Skeletal muscle tissue (tissue), 4 donors: ENCODE results near the gene CTXN2. TPM values are rescaled to one million over a fixed set of nuclear protein-coding genes. Genes with fewer than 3 reads are reported as not detected.

Source experiments
- H3K27ac ChIP-seq: one replicate; pipeline ENCODE4 v1.7.0; 2013; ENCODE audit warnings: mild to moderate bottlenecking, low read depth, low read length, inconsistent platforms
- H3K27me3 ChIP-seq, 3 donors: one replicate each; pipeline ENCODE4 v1.7.0; 2013; ENCODE audit warnings: low read length in 3 of 3; ENCODE audit not compliant: control insufficient read depth in 3 of 3, insufficient read depth in 3 of 3
- H3K36me3 ChIP-seq, 3 donors: one replicate each; pipeline ENCODE4 v1.7.0; 2013; ENCODE audit warnings: low read length in 3 of 3; ENCODE audit not compliant: control insufficient read depth in 3 of 3, insufficient read depth in 3 of 3
- H3K4me1 ChIP-seq, 3 donors: one replicate each; pipeline ENCODE4 v1.7.0; 2013; ENCODE audit warnings: low read length in 3 of 3, mild to moderate bottlenecking in 3 of 3; ENCODE audit not compliant: control insufficient read depth in 3 of 3, insufficient read depth in 3 of 3
- H3K4me3 ChIP-seq, 3 donors: one replicate each; pipeline ENCODE4 v1.7.0; 2013; ENCODE audit warnings: low read length in 3 of 3
- H3K9ac ChIP-seq, 3 donors: one replicate each; pipeline ENCODE4 v1.7.0; 2013; ENCODE audit warnings: low read length in 3 of 3, mild to moderate bottlenecking in 3 of 3, moderate library complexity in 2 of 3, low read depth in 1 of 3
- H3K9me3 ChIP-seq, 3 donors: one replicate each; pipeline ENCODE4 v1.7.0; 2013; ENCODE audit warnings: low read length in 3 of 3; ENCODE audit not compliant: control insufficient read depth in 3 of 3
- total RNA-seq: library from RNA; depleted of rRNA; stranded (reverse); fragments of >200 nt; gene quantifications from one replicate; pipeline ENCODE4 v1.2.3, GENCODE V29; 2014
- donor health status: Osteomylitis.

The CTXN2 gene
- total RNA-seq, 1 donor from 2014 or later = not detected

DNA sequence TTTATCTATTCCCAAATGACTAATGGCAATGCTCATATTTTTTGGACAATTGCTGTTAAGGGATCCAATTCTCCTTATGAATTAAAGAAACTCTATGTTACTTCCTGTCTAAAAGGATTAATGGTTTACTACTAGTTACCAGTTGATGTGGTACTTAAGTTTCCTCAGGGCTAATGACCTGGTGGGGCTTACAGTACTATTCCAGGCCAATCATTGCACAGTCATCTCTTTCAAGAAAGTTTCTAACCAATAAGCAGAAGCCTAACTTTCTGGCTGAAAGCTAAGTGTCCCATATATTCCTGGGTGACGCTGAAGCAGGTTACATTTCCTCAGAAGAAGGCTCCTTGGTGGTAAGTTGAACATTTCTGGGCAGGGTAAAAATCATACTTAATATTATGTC is 14.5 kb downstream of the CTXN2 start, which contains the start of gene SLC12A1:
Gene SLC12A1 (plus strand): TSS at position 322 of the 400 bp plus-strand sequence. CDS start 1,418 bp downstream, outside the sequence.
- Histone ChIP-seq H3K4me1 (no peaks in the 10 kb centered on the region), H3K27me3 (no peaks in the 10 kb centered on the region), H3K36me3 (no peaks in the 10 kb centered on the region), H3K9me3 (no peaks in the 10 kb centered on the region), H3K9ac (no peak within 1 kb of the TSS), H3K27ac (no peak within 1 kb of the TSS), H3K4me3 (no peak within 1 kb of the TSS)

DNA sequence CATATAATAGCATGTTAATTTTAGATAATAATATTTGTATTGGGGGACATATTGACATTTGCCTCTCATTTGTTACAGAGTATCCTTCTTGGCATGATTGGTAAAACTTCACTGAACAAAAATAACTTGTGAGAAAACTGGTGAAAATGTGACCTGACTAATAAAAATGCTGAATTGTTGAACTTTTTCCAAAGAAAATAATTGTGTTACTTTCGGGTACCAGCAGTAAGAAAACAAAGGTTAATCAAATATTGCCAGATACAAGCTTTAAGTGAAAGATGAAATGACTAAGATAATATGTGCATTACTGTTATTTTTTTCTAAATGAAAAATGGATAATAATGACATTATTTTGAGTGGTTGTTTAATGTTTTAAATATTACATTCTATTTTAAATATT is 29.8 kb downstream of the CTXN2 start:
- Histone ChIP-seq H3K27ac (no peak overlapping the region), H3K9me3 (no peaks in the 10 kb centered on the region), H3K27me3 (no peaks in the 10 kb centered on the region), H3K36me3 (no peaks in the 10 kb centered on the region), H3K9ac (no peak overlapping the region), H3K4me3 (no peak overlapping the region), H3K4me1 (no peaks in the 10 kb centered on the region)

- no peaks in the 10 kb centered on the region for H3K4me1 ChIP-seq
- H3K36me3 ChIP-seq = no peaks in the 10 kb centered on the region
- no peak overlapping the region for H3K4me3 ChIP-seq
- H3K9me3 ChIP-seq = no peaks in the 10 kb centered on the region
- no peak overlapping the region for H3K27ac ChIP-seq
- H3K9ac ChIP-seq = no peak overlapping the region
- no peaks in the 10 kb centered on the region for H3K27me3 ChIP-seq
Measured at GRCh38 chr15:48221885-48222284, 30.4 kb downstream of the CTXN2 start.

- H3K27ac ChIP-seq = no peak overlapping the region
- H3K36me3 ChIP-seq = no peaks in the 10 kb centered on the region
- H3K9me3 ChIP-seq = no peaks in the 10 kb centered on the region
- no peak overlapping the region for H3K4me3 ChIP-seq
- H3K9ac ChIP-seq = no peak overlapping the region
- no peaks in the 10 kb centered on the region for H3K4me1 ChIP-seq
- H3K27me3 ChIP-seq = no peaks in the 10 kb centered on the region
Measured at GRCh38 chr15:48222627-48223026, 31.2 kb downstream of the CTXN2 start.

GRCh38 chr15:48225771-48226170 is 34.3 kb downstream of the CTXN2 start:
- H3K4me3 ChIP-seq = no peak overlapping the region
- no peaks in the 10 kb centered on the region for H3K27me3 ChIP-seq
- no peaks in the 10 kb centered on the region for H3K4me1 ChIP-seq
- no peaks in the 10 kb centered on the region for H3K9me3 ChIP-seq
- H3K9ac ChIP-seq = no peak overlapping the region
- no peaks in the 10 kb centered on the region for H3K36me3 ChIP-seq
- no peak overlapping the region for H3K27ac ChIP-seq

DNA sequence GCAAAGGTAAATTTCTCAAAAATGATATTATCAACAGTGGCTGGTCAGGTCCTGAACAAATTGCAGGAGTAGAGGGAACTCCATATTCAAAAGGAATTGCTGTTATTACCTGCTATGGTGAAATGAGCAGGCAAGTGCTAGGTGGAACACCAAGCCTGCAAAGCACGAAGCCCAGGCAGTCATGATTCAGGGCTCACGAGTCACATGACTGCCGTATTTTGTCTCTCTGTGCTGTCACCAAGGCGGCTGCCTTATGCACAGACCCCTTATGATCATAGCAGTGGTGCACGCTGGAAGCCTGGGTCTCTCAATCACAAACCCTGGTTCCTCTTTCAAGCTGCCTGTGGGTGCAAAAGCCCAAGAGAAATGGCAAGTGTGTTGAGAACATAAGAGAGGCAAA is 39.0 kb downstream of the CTXN2 start:
- H3K4me3 ChIP-seq = no peak overlapping the region
- no peaks in the 10 kb centered on the region for H3K4me1 ChIP-seq
- no peak overlapping the region for H3K27ac ChIP-seq
- no peaks in the 10 kb centered on the region for H3K9me3 ChIP-seq
- H3K9ac ChIP-seq = no peak overlapping the region
- no peaks in the 10 kb centered on the region for H3K36me3 ChIP-seq
- H3K27me3 ChIP-seq = no peaks in the 10 kb centered on the region

GRCh38 chr15:48233246-48233645 is 41.8 kb downstream of the CTXN2 start:
- no peak overlapping the region for H3K27ac ChIP-seq
- H3K27me3 ChIP-seq = no peaks in the 10 kb centered on the region
- H3K4me3 ChIP-seq = no peak overlapping the region
- no peaks in the 10 kb centered on the region for H3K36me3 ChIP-seq
- H3K4me1 ChIP-seq = no peaks in the 10 kb centered on the region
- no peaks in the 10 kb centered on the region for H3K9me3 ChIP-seq
- H3K9ac ChIP-seq = no peak overlapping the region

GRCh38 chr15:48239334-48239733 is 47.9 kb downstream of the CTXN2 start:
- Histone ChIP-seq H3K36me3 (no peaks in the 10 kb centered on the region), H3K4me3 (no peak overlapping the region), H3K9me3 (no peaks in the 10 kb centered on the region), H3K27me3 (no peaks in the 10 kb centered on the region), H3K4me1 (no peaks in the 10 kb centered on the region), H3K9ac (no peak overlapping the region), H3K27ac (no peak overlapping the region)

DNA sequence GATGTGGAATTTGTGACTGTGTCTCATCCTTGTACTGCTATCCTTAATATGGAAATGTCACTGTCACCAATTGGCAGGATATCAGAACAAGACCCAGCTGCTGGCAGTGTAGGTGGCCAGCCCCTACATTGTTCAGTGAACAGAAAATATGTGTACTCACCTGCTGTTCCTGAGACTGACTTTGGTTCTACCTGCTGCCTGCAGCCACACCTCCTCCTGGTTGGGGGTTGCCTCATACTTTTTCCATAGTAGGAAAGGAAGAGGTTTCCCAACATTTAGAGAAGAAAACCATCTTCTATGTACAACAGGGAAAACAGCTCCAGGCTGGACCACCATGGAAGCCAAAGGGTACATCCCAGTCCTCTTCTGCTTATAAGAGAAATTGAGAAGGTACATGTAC is 50.5 kb downstream of the CTXN2 start:
- Histone ChIP-seq H3K36me3 (no peaks in the 10 kb centered on the region), H3K4me3 (no peak overlapping the region), H3K27ac (no peak overlapping the region), H3K27me3 (no peaks in the 10 kb centered on the region), H3K9me3 (no peaks in the 10 kb centered on the region), H3K9ac (no peak overlapping the region), H3K4me1 (no peaks in the 10 kb centered on the region)

GRCh38 chr15:48242535-48242934 is 51.1 kb downstream of the CTXN2 start:
- Histone ChIP-seq H3K9me3 (no peaks in the 10 kb centered on the region), H3K27ac (no peak overlapping the region), H3K36me3 (no peaks in the 10 kb centered on the region), H3K4me1 (no peaks in the 10 kb centered on the region), H3K4me3 (no peak overlapping the region), H3K27me3 (no peaks in the 10 kb centered on the region), H3K9ac (no peak overlapping the region)

GRCh38 chr15:48244921-48245320 is 53.5 kb downstream of the CTXN2 start:
- H3K27ac ChIP-seq = no peak overlapping the region
- H3K36me3 ChIP-seq = no peaks in the 10 kb centered on the region
- no peak overlapping the region for H3K9ac ChIP-seq
- no peaks in the 10 kb centered on the region for H3K4me1 ChIP-seq
- no peaks in the 10 kb centered on the region for H3K9me3 ChIP-seq
- no peak overlapping the region for H3K4me3 ChIP-seq
- H3K27me3 ChIP-seq = peaks cover 0 to 3% (median 0%) of the 10 kb centered on the region in 3 donors
